Stimulated activated CD8-positive, alpha-beta memory T cell treated with anti-CD3 and anti-CD28 coated beads, Interleukin-12 subunit alpha, Interleukin-12 subunit beta, amount 100 ng/mL, for 4 hours (primary cell): Measurements from ENCODE around the gene PDGFA.

Source experiments
- DNase-seq: peaks from one replicate; pipeline ENCODE4 v3.0.0-alpha.2; 2020; ENCODE audit warnings: low read depth

PDGFA gene

DNA sequence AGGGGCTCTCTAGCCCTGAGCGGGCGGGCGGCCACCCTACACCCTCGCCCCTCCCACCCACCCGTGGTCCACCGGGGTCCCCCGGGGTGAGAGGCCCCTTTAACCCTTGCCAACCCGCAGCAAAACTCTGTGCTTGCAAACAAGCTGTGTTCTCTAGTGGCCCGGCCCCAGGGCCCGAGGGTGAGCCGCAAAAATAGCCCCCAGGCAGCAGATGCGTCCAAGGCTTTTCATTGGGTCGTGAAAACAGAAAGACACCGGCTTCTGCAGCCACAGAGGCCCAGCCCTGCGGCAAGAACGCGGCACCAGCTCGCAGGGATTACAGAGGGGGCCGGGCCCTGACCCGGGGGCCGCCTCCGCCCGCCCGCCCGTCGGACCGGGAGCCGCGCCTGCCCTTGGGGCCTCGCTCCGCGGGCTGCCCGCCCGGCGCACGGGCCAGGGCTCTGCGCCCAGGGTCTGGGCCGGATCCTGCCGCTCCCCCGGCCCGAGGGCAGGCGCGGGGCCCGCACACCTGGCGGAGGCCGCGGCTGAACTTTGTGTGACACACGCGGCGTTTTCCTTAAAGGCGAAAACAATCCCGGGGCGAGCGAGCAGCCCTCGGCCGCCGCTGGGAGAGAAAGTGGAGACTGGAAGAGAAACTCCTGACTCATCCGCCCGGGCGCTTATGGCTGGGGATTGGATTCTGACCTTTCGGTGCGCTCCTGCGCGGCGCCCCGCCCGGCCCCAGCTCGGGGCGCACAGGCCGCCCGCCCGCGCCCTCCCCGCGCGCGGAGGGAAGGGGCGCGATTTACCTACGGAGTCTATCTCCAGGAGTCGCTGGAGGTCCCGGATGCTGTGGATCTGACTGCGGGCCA is 2.8 kb downstream of the PDGFA start:
- DNase-seq: no peak

GRCh38 chr7:516216-516605 is 3.4 kb downstream of the PDGFA start:
- no peak for DNase-seq

DNA sequence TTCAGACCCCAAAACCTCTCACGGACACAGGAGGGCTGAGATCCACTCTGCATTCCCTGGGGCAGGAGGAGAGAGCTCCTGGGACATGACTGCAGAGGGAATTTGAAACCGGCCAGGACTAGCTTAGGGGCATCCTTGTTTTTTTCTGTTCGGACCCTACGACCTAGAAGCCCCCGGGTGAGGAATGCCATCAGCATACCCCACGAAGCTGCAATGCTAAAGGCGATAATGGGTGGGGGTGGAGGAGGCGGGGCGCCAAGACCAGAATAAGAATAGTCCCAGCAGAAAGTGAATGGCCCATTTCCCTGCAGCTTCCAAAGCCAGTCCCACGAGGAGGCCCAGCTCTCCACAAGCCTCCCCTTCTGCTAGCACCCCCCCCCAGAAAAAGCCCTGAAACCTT is 4.0 kb downstream of the PDGFA start:
- DNase-seq: no peak

- no peak for DNase-seq
Measured at GRCh38 chr7:514651-515598, 4.7 kb downstream of the PDGFA start.

- DNase-seq: no peak
Measured at GRCh38 chr7:514242-514641, 5.4 kb downstream of the PDGFA start.

- DNase-seq: no peak
Measured at GRCh38 chr7:513521-514166, 6.0 kb downstream of the PDGFA start.

DNA sequence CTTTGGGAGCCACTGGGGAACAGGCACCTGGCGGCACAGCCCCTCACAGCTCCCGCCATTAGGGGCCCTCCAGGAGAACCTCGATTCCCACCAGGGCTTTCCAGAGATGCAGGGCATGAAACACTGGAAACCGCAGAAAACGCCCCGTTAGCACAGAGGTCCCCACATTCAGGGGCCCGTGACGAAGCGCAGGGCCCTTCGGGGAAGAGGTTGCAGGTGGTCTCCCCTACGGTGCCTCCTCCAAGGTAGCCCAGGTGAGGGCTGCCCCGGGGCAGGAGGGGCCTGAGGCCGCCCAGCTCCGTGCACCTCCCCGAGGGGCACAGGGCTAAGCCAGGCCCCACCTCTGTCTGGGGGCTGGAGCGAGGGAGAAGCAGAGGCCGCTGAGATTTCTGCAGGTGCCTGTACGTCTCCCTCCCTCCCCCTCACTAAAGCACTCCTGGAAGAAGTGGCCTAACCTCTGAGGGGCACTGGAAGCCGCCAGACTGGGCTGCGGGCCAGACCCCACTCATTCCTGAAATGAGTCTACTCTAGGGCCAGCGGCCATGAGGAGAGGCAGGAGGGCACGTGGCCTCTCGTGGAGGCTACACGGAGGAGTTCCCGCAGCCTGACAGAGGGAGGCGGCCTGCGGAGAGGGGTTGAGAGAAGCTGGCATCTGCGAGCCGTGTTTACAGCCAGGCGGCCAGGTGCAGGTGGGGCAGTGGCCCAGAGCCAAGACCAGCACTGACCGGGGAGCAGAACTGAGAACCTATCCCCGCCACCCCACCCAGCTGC is 6.9 kb downstream of the PDGFA start:
- no peak for DNase-seq

- DNase-seq: no peak
Measured at GRCh38 chr7:512146-512510, 7.5 kb downstream of the PDGFA start.

GRCh38 chr7:511476-512145 is 8.0 kb downstream of the PDGFA start:
- DNase-seq: no peak

DNA sequence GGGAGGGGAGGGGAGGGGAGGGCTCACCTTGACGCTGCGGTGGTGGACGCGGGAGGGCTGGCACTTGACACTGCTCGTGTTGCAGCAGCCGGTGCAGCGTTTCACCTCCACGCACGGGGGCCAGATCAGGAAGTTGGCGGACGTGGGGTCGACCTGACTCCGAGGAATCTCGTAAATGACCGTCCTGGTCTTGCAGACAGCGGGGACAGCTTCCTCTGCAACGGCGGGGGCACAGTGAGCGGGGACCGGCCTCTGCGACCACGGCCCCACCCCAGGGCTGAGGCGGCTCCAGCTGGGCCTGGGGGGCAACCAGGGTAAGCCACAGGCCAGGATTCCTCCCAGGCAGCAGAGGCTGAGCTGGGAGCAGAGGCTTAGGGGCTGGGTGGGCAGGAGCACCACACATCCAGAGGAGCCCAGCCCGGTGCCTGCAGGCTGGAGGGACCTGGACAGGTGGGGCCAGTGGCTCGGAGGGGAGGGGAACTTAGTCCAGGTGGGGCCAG is 8.8 kb downstream of the PDGFA start:
- DNase-seq: no peak

GRCh38 chr7:510131-510481 is 9.5 kb downstream of the PDGFA start:
- DNase-seq: no peak

GRCh38 chr7:509426-510130 is 10.1 kb downstream of the PDGFA start:
- DNase-seq: no peak

DNA sequence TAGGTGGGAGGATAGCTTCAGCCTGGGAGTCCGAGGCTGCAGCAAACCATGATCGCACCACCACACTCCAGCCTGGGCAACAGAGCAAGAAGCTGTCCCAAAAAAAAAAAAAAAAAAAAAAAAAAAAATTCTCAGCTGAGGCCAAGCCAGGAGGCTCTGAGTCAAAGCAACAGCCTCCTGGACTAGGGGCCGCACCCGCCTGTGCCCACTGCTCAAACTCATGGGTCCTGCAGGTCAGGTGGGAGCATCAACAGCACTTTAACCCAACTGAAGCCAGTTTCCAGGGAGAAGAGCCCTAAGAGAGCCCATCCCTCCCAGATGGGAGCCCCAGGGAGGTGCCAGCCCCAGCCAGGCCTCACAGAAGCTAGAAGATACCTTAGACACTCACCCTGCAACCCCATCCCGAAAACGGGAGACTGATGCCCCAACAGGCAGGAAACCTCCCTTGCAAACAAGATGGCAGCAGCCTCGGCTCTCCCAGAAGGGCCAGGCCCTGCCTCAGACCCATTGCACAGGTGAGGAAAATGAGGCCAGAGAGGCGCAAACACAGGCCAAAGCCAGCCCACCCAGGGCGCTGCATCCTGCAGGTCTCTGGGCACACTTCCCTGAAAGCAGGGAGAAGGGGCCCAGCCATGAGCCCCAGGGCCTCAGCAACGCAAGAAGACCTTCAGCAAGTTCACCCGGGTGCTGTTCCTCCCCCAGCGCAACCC is 11.0 kb downstream of the PDGFA start:
- DNase-seq: no peak

- no peak for DNase-seq
Measured at GRCh38 chr7:507623-508300, 11.9 kb downstream of the PDGFA start.

DNA sequence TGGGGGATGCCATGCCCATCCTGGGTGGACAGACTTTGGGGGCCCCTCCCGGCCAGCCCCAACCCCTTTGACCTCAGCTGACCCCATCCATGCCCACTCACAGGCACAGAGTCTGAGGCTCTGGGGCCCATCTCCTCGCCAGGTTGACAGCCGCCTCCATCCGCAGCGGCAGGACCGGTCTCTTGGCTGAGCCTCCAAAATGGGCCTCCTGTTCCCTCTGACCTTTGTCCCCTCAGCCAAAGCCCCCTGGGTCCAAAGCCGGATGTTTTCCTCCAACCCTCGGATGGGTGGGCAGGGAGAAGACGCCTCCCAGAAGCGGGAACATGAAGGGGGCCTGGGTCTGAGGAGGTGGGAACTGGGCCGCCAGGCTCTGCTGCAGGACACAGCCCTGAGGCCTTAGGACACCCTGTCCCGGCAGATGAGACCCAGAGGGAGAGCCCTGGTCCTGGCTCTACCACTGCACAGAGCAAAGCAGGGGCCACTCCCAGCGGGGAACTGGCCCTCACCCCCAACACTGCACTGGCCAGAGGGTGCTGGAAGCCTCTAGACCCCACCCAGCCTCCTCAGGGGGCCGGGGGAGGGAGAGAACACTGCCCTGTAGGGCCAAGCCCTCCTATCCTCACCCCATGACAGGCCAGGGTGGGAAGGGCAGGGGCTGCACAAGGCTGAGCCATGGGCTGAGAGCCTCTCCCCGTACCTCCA is 12.6 kb downstream of the PDGFA start:
- DNase-seq: no peak

GRCh38 chr7:506391-506831 is 13.2 kb downstream of the PDGFA start:
- no peak for DNase-seq

DNA sequence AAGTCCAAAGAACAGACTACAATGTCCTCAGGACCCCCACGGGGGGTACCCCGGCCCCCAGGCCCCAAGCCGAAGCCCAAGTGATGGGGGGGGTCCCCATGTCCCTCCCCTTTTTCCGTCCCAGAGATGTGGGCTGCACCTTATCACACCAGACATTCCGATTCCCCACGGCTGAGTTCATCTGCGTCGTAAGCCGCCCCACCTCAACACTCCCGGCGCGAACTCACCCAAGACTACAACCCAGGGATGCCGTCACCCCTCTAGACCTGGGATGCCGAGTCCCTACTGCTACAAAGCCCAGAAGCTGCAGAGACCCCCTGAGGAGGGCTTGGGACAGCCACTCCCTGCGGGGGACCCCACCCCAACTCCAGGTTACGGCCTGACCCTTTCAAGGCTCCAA is 14.5 kb downstream of the PDGFA start:
- DNase-seq: no peak
